ENCODE results near the gene OR5K2. TPM values are rescaled to one million over a fixed set of nuclear protein-coding genes. Genes with fewer than 3 reads are reported as not detected.
A peak's percentile ranks its signal among the peaks of the same experiment; 100 is the strongest.

OR5K2 gene
- total and polyA plus RNA-seq, 10 of the 15 experiments (the other 5 are each of a cell fraction or from before 2014, with no cell fraction given) = 0.12 TPM; not detected in 9

DNA sequence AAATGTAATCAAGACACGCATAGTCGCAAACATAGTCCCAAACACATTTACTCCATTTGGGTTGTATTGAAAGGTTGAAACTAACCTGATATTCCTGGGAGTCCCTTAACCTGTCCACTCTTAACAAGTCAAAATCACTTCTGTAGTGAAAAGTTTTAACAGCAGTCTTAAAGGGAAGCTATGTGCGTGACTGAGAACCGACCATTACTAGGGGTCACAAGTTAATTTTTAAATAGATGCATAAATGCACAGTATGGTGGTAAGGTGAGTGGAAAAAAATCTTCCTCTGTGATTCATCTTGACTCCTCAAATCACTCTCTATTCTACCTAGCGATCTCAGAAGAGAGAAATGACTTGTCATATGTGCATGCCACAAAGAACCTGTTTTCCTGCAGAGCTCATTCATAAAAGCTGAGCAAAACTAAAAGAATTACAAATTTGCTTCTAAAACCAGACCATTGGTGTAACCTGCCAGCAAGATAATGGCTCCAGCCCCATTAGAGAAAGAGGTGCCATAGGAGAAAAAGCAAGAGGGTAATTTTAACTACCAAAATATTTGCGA lies 39.1 kb downstream of the OR5K2 start (continued):
- TF ChIP-seq, protein P1, sequence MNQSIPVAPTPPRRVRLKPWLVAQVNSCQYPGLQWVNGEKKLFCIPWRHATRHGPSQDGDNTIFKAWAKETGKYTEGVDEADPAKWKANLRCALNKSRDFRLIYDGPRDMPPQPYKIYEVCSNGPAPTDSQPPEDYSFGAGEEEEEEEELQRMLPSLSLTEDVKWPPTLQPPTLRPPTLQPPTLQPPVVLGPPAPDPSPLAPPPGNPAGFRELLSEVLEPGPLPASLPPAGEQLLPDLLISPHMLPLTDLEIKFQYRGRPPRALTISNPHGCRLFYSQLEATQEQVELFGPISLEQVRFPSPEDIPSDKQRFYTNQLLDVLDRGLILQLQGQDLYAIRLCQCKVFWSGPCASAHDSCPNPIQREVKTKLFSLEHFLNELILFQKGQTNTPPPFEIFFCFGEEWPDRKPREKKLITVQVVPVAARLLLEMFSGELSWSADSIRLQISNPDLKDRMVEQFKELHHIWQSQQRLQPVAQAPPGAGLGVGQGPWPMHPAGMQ (IDR thresholded peaks at IDR 0.05; ENCODE audit: borderline replicate concordance) = no peak
- TF ChIP-seq GATAD2B (conservative IDR thresholded peaks at IDR 0.05; ENCODE audit: low read depth) (peak; percentile 36; the same call in 1 of the 2 replicates), HDAC6 (IDR thresholded peaks at IDR 0.05; ENCODE audit: unreplicated experiment) (peak; percentile 48), EZH2 (IDR thresholded peaks at IDR 0.05; ENCODE audit: borderline replicate concordance, control insufficient read depth, low read depth, low read length) (no peak), TCF12 (IDR thresholded peaks at IDR 0.05; ENCODE audit: low read depth, low read length) (0 out of 2 replicates have a peak, but pooled peaks have one; percentile 70), IKZF2 (IDR thresholded peaks at IDR 0.05) (peak; percentile 82 to 84; a peak in 3 of 4 replicates), KDM1A (IDR thresholded peaks at IDR 0.05; ENCODE audit: borderline replicate concordance) (no peak), ZNF622 (IDR thresholded peaks at IDR 0.05) (no peak), CREM (IDR thresholded peaks at IDR 0.05; ENCODE audit: low read depth) (peak; percentile 93), CHD2 (IDR thresholded peaks at IDR 0.05; ENCODE audit: borderline replicate concordance, low read depth, low read length) (peak; percentile 82; the same call in 1 of the 2 replicates), CBX3 (IDR thresholded peaks at IDR 0.05; ENCODE audit: borderline replicate concordance, low read depth) (no peak), MEF2A (IDR thresholded peaks at IDR 0.05; ENCODE audit: insufficient read depth, low read depth, low read length) (peak; percentile 93), STAT1 (conservative IDR thresholded peaks at IDR 0.05) (no peak), SREBF1 (IDR thresholded peaks at IDR 0.05; ENCODE audit: low read length) (no peak), RCOR1 (conservative IDR thresholded peaks at IDR 0.05; ENCODE audit: low read depth, low read length) (no peak), TARDBP (IDR thresholded peaks at IDR 0.05; ENCODE audit: borderline replicate concordance) (peak; percentile 68; the same call in 1 of the 2 replicates)
- TF ChIP-seq, protein P2, sequence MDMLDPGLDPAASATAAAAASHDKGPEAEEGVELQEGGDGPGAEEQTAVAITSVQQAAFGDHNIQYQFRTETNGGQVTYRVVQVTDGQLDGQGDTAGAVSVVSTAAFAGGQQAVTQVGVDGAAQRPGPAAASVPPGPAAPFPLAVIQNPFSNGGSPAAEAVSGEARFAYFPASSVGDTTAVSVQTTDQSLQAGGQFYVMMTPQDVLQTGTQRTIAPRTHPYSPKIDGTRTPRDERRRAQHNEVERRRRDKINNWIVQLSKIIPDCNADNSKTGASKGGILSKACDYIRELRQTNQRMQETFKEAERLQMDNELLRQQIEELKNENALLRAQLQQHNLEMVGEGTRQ (IDR thresholded peaks at IDR 0.05; ENCODE audit: borderline replicate concordance, low read depth, low read length) = no peak
- TF ChIP-seq, protein P3, sequence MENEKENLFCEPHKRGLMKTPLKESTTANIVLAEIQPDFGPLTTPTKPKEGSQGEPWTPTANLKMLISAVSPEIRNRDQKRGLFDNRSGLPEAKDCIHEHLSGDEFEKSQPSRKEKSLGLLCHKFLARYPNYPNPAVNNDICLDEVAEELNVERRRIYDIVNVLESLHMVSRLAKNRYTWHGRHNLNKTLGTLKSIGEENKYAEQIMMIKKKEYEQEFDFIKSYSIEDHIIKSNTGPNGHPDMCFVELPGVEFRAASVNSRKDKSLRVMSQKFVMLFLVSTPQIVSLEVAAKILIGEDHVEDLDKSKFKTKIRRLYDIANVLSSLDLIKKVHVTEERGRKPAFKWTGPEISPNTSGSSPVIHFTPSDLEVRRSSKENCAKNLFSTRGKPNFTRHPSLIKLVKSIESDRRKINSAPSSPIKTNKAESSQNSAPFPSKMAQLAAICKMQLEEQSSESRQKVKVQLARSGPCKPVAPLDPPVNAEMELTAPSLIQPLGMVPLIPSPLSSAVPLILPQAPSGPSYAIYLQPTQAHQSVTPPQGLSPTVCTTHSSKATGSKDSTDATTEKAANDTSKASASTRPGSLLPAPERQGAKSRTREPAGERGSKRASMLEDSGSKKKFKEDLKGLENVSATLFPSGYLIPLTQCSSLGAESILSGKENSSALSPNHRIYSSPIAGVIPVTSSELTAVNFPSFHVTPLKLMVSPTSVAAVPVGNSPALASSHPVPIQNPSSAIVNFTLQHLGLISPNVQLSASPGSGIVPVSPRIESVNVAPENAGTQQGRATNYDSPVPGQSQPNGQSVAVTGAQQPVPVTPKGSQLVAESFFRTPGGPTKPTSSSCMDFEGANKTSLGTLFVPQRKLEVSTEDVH (IDR thresholded peaks at IDR 0.05; ENCODE audit: low read depth, partially characterized antibody) = no peak
- TF ChIP-seq, protein P4, sequence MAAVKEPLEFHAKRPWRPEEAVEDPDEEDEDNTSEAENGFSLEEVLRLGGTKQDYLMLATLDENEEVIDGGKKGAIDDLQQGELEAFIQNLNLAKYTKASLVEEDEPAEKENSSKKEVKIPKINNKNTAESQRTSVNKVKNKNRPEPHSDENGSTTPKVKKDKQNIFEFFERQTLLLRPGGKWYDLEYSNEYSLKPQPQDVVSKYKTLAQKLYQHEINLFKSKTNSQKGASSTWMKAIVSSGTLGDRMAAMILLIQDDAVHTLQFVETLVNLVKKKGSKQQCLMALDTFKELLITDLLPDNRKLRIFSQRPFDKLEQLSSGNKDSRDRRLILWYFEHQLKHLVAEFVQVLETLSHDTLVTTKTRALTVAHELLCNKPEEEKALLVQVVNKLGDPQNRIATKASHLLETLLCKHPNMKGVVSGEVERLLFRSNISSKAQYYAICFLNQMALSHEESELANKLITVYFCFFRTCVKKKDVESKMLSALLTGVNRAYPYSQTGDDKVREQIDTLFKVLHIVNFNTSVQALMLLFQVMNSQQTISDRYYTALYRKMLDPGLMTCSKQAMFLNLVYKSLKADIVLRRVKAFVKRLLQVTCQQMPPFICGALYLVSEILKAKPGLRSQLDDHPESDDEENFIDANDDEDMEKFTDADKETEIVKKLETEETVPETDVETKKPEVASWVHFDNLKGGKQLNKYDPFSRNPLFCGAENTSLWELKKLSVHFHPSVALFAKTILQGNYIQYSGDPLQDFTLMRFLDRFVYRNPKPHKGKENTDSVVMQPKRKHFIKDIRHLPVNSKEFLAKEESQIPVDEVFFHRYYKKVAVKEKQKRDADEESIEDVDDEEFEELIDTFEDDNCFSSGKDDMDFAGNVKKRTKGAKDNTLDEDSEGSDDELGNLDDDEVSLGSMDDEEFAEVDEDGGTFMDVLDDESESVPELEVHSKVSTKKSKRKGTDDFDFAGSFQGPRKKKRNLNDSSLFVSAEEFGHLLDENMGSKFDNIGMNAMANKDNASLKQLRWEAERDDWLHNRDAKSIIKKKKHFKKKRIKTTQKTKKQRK (IDR thresholded peaks at IDR 0.05; ENCODE audit: low read depth, low read length) = no peak
- TF ChIP-seq, protein P5, sequence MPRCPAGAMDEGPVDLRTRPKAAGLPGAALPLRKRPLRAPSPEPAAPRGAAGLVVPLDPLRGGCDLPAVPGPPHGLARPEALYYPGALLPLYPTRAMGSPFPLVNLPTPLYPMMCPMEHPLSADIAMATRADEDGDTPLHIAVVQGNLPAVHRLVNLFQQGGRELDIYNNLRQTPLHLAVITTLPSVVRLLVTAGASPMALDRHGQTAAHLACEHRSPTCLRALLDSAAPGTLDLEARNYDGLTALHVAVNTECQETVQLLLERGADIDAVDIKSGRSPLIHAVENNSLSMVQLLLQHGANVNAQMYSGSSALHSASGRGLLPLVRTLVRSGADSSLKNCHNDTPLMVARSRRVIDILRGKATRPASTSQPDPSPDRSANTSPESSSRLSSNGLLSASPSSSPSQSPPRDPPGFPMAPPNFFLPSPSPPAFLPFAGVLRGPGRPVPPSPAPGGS (IDR thresholded peaks at IDR 0.05; ENCODE audit: borderline replicate concordance, insufficient read depth, low read depth, low read length, poor library complexity, severe bottlenecking) = peak; percentile 90

Measured in GM12878 (cell line).